ENCODE measurements around the gene SPP2. TPM values are rescaled to one million over a fixed set of nuclear protein-coding genes. Genes with fewer than 3 reads are reported as not detected.

Gene SPP2, protein sequence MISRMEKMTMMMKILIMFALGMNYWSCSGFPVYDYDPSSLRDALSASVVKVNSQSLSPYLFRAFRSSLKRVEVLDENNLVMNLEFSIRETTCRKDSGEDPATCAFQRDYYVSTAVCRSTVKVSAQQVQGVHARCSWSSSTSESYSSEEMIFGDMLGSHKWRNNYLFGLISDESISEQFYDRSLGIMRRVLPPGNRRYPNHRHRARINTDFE
- total RNA-seq: not detected in 2 replicates

DNA sequence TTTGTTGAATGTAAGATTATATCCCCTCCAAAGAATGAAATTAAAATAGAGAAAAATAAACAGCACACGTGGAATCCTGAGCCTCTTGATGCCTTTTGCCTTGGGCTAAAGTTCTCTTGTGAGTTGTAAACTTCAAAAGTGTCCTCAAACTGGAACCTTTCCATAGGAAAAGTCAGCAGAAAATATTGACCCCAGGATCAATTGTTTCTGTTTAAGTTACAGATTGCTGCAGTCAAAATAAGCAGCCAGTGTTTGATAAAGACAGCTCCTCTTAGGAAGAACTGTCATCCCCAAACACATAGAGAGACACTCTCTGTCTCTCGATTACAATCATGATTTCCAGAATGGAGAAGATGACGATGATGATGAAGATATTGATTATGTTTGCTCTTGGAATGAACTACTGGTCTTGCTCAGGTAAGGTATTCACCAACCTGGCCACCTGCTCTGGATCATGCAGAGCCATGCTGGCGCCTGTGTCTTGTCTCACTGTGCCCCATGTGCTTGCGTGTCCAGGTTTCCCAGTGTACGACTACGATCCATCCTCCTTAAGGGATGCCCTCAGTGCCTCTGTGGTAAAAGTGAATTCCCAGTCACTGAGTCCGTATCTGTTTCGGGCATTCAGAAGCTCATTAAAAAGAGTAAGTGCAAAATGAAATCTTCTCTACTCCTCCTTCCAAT lies at the start of gene SPP2:
TSS of gene SPP2 (plus strand) at position 248 of the 681 bp plus-strand sequence. CDS start at position 333, 85 bp downstream.

Other genes starting within 250 kb of the SPP2 start
- gene HJURP, start 196.2 kb upstream of the SPP2 start, total RNA-seq: 2.6 and 5.2 TPM in 2 replicates
- 0.20 and 0.23 TPM in 2 replicates for gene TRPM8, start 133.3 kb upstream of the SPP2 start, total RNA-seq

Measured in smooth muscle cell of the pulmonary artery (primary cell).